Lower lobe of right lung (tissue), 2 donors: Measurements from ENCODE around the gene SPATA1. TPM values are rescaled to one million over a fixed set of nuclear protein-coding genes. Genes with fewer than 3 reads are reported as not detected.
A peak's percentile ranks its signal among the peaks of the same experiment; 100 is the strongest.

ENCODE experiments used
- ATAC-seq, 2 donors: fragments of 200-7000 bp; cut with Tn5 transposase; one replicate each; pipeline ENCODE4 v1.9.1; 2020 to 2022; ENCODE audit warnings: mild to moderate bottlenecking in 2 of 2, moderate library complexity in 2 of 2
- DNase-seq: peaks from one replicate; pipeline ENCODE4 v3.0.0-alpha.2; 2020
- H3K27ac ChIP-seq: fragments of 200-600 bp; one replicate; pipeline ENCODE4 v1.8.0; 2022
- H3K27me3 ChIP-seq: fragments of 200-600 bp; one replicate; pipeline ENCODE4 v1.8.0; 2022; ENCODE audit warnings: low read depth
- H3K36me3 ChIP-seq: fragments of 200-600 bp; one replicate; pipeline ENCODE4 v1.8.0; 2022; ENCODE audit warnings: mild to moderate bottlenecking
- H3K4me1 ChIP-seq: fragments of 200-600 bp; one replicate; pipeline ENCODE4 v1.8.0; 2022
- H3K4me3 ChIP-seq: fragments of 200-600 bp; one replicate; pipeline ENCODE4 v1.8.0; 2022; ENCODE audit warnings: mild to moderate bottlenecking
- H3K9me3 ChIP-seq: fragments of 200-600 bp; one replicate; pipeline ENCODE4 v1.8.0; 2022
- CTCF ChIP-seq: fragments of 200-600 bp; IDR thresholded peaks from one replicate; pipeline ENCODE4 v1.8.0; 2022; ENCODE audit warnings: antibody characterized with exemption, mild to moderate bottlenecking
- intact Hi-C: fragments of 100-400 bp; cut with DNase I; formaldehyde crosslinking; loops from one replicate; pipeline ENCODE4 v1.11.0; 2022
- long read RNA-seq: library from polyadenylated mRNA; unstranded; transcript quantifications from one replicate; pipeline ENCODE4 v2.0.0, GENCODE V29; 2021
- total RNA-seq: library from RNA; stranded (reverse); fragmentation: NEBNext Ultra II Directional; extraction: Animal tissue kit (Norgen Biotek cat#: 25700); gene quantifications from one replicate; pipeline ENCODE4 v1.2.1, GENCODE V29; 2021
- donor health status: DM: no; HTN: yes; CAD: no; lungs with severe emphysema.

Gene SPATA1
- total RNA-seq, result 2.5 TPM
- long read RNA-seq, partial matches to known transcripts, result 0 of 29 reads
- long read RNA-seq, other reads (novel, unspliced or antisense), result 29 of 29 reads

GRCh38 chr1:84506002-84506728 lies at the start of gene SPATA1, which contains the start of gene GNG5:
TSS of gene SPATA1 (plus strand) at chr1:84506386. CDS start at chr1:84516360, 9,974 bp downstream.
TSS of gene GNG5 (minus strand) at chr1:84506581. CDS start at chr1:84506091, 490 bp downstream.
- H3K27me3 ChIP-seq, result no peaks in the 10 kb centered on the region

GRCh38 chr1:84462118-84462517 lies 44.1 kb upstream of the SPATA1 start:
- intact Hi-C loops, result no loop called here
- Histone ChIP-seq H3K27ac (no peak overlapping the region), H3K4me3 (no peak overlapping the region), H3K4me1 (no peaks in the 10 kb centered on the region), H3K36me3 (no peaks in the 10 kb centered on the region), H3K9me3 (no peaks in the 10 kb centered on the region), H3K27me3 (no peaks in the 10 kb centered on the region)
- no peak for TF ChIP-seq CTCF
- no peak for ATAC-seq
- DNase-seq, result no peak

More at GRCh38 chr1:84506002-84506728, at the start of gene SPATA1, which contains the start of gene GNG5:
- no peak for TF ChIP-seq CTCF
- ATAC-seq (peak; percentile 97 to 98), DNase-seq (peak; percentile 99)
- H3K4me1 ChIP-seq, result peaks cover 44% of the 10 kb centered on the region
- peak within 1 kb of the TSS; percentile 91 for H3K4me3 ChIP-seq
- H3K27ac ChIP-seq, result peak within 1 kb of the TSS; percentile 98
- intact Hi-C loops, result no loop called here
- peaks cover 8% of the 10 kb centered on the region for H3K9me3 ChIP-seq
- H3K36me3 ChIP-seq, result peaks cover 6% of the 10 kb centered on the region

- intact Hi-C loops, result no loop called here
- H3K4me3 ChIP-seq, result no peak overlapping the region
- DNase-seq (no peak), ATAC-seq (no peak)
- peaks cover 15% of the 10 kb centered on the region for H3K27me3 ChIP-seq
- H3K27ac ChIP-seq, result no peak overlapping the region
- no peak for TF ChIP-seq CTCF
- H3K36me3 ChIP-seq, result no peaks in the 10 kb centered on the region
- H3K9me3 ChIP-seq, result no peaks in the 10 kb centered on the region
- no peaks in the 10 kb centered on the region for H3K4me1 ChIP-seq
These were observed 38.9 kb upstream of the SPATA1 start for GRCh38 chr1:84467298-84467697.

- H3K4me3 ChIP-seq, result no peak overlapping the region
- no peak for DNase-seq
These were observed 30.0 kb upstream of the SPATA1 start for GRCh38 chr1:84476225-84476624.

More at GRCh38 chr1:84476225-84476624, 30.0 kb upstream of the SPATA1 start:
- Histone ChIP-seq H3K36me3 (peaks cover 3% of the 10 kb centered on the region), H3K4me1 (peaks cover 14% of the 10 kb centered on the region), H3K9me3 (no peaks in the 10 kb centered on the region), H3K27me3 (peaks cover 30% of the 10 kb centered on the region), H3K27ac (no peak overlapping the region)
- no peak for ATAC-seq
- intact Hi-C loops, result no loop called here
- TF ChIP-seq CTCF, result no peak
